ENCODE results near the gene UPK2.

Gene UPK2

GRCh38 chr11:118910309-118911112, 45.6 kb upstream of the UPK2 start:
- DNase-seq (ENCODE audit: low read depth), result no peak
- no peak overlapping the region for H3K4me3 ChIP-seq (ENCODE audit: low read depth, low read length)
- TF ChIP-seq CTCF (IDR thresholded peaks at IDR 0.05; ENCODE audit: control insufficient read depth, extremely low read depth, insufficient read depth), result no peak

GRCh38 chr11:118911113-118911879, 44.8 kb upstream of the UPK2 start:
- no peak overlapping the region for H3K4me3 ChIP-seq (ENCODE audit: low read depth, low read length)
- no peak for TF ChIP-seq CTCF (IDR thresholded peaks at IDR 0.05; ENCODE audit: control insufficient read depth, extremely low read depth, insufficient read depth)
- no peak for DNase-seq (ENCODE audit: low read depth)

- no peak overlapping the region for H3K4me3 ChIP-seq (ENCODE audit: low read depth, low read length)
- no peak for DNase-seq (ENCODE audit: low read depth)
- no peak for TF ChIP-seq CTCF (IDR thresholded peaks at IDR 0.05; ENCODE audit: control insufficient read depth, extremely low read depth, insufficient read depth)
These were observed 44.0 kb upstream of the UPK2 start for GRCh38 chr11:118911880-118912741.

GRCh38 chr11:118912742-118913410, 43.2 kb upstream of the UPK2 start:
- H3K4me3 ChIP-seq (ENCODE audit: low read depth, low read length), result no peak overlapping the region
- no peak for TF ChIP-seq CTCF (IDR thresholded peaks at IDR 0.05; ENCODE audit: control insufficient read depth, extremely low read depth, insufficient read depth)
- DNase-seq (ENCODE audit: low read depth), result no peak

GRCh38 chr11:118913411-118914125, 42.5 kb upstream of the UPK2 start:
- no peak for TF ChIP-seq CTCF (IDR thresholded peaks at IDR 0.05; ENCODE audit: control insufficient read depth, extremely low read depth, insufficient read depth)
- no peak overlapping the region for H3K4me3 ChIP-seq (ENCODE audit: low read depth, low read length)
- no peak for DNase-seq (ENCODE audit: low read depth)

Data from LNCaP clone FGC (cell line).